HCT116 (cell line): ENCODE measurements around the gene ADARB1. TPM values are rescaled to one million over a fixed set of nuclear protein-coding genes. Genes with fewer than 3 reads are reported as not detected.

Experiments used
- ATAC-seq: fragments of 200-7000 bp; cut with Tn5 transposase; 2 replicates; pipeline ENCODE4 v1.9.1; 2020; ENCODE audit warnings: mild to moderate bottlenecking, moderate library complexity
- BruUV-seq: library from RNA; stranded (reverse); fragments of 400-500 nt; replicated peaks from 2 replicates; lab custom pipeline; 2021; lab: Mats Ljungman, UMichigan
- CTCF ChIA-PET: fragments of 300-600 bp; sonication (Branson Sonifier 250); formaldehyde crosslinking; loops from one replicate; lab custom pipeline; 2021; ENCODE audit warnings: antibody characterized with exemption; lab: Charles Lee
- POLR2A ChIA-PET: fragments of 300-600, 350-600 bp; sonication (Branson Sonifier 250); formaldehyde crosslinking; loops from one replicate; lab custom pipeline; 2021; ENCODE audit warnings: antibody characterized with exemption; lab: Charles Lee
- RAD21 ChIA-PET, 2 experiments: fragments of 300-600 bp; sonication (Branson Sonifier 250); formaldehyde crosslinking; loops; one replicate each; lab custom pipeline; 2023; ENCODE audit warnings: low total read pairs in 2 of 2; ENCODE audit not compliant: uncharacterized antibody in 2 of 2, unreplicated experiment in 2 of 2, low non-redundant PET in 1 of 2; lab: Charles Lee
- DNase-seq: peaks from one replicate; pipeline ENCODE4 v3.0.0-alpha.2; 2010; ENCODE audit warnings: low read depth, low spot score
- H2AFZ ChIP-seq: fragments of 200-600 bp; shearing (Covaris generic), sonication (generic); 2 replicates; pipeline ENCODE4 v1.6.1; 2017; ENCODE audit warnings: low read depth, mixed run types, mixed read lengths, antibody characterized with exemption, low read length; ENCODE audit not compliant: poor library complexity, severe bottlenecking
- H3K27ac ChIP-seq: 2 replicates; pipeline ENCODE4 v1.5.1; 2012; ENCODE audit warnings: low read depth, low read length
- H3K27me3 ChIP-seq: fragments of 200-600 bp; sonication (generic); 2 replicates; pipeline ENCODE4 v1.6.1; 2016; ENCODE audit warnings: mixed run types, low read length, mixed read lengths; ENCODE audit not compliant: insufficient read depth
- H3K36me3 ChIP-seq, 2 experiments: fragments of 200-500 bp in 1 of 2; fragments of 200-600 bp in 1 of 2; sonication (Bioruptor generic) in 1 of 2; sonication (generic) in 1 of 2; 2 replicates each; pipeline versions ENCODE4 v1.5.1 to v1.6.1; 2014 to 2016; ENCODE audit warnings: low read length in 2 of 2, inconsistent platforms in 1 of 2, mixed read lengths in 1 of 2, mixed run types in 1 of 2; ENCODE audit not compliant: insufficient read depth in 2 of 2, control insufficient read depth in 1 of 2
- H3K4me1 ChIP-seq, 2 experiments: fragments of 200-600 bp in 1 of 2; sonication (generic) in 1 of 2; 2 replicates each; pipeline versions ENCODE4 v1.5.1 to v1.6.1; 2012 to 2017; ENCODE audit warnings: low read length in 2 of 2, inconsistent platforms in 1 of 2, mild to moderate bottlenecking in 1 of 2, mixed read lengths in 1 of 2, mixed run types in 1 of 2, moderate library complexity in 1 of 2; ENCODE audit not compliant: insufficient read depth in 2 of 2, control insufficient read depth in 1 of 2
- H3K4me2 ChIP-seq: fragments of 200-600 bp; sonication (generic); 2 replicates; pipeline ENCODE4 v1.6.1; 2017; ENCODE audit warnings: mixed run types, low read length, mixed read lengths
- H3K4me3 ChIP-seq, 2 experiments: fragments of 200-600 bp in 1 of 2; sonication (generic) in 1 of 2; replicated peaks in 1 of 2; 2 replicates each; pipeline ENCODE4 v1.5.1; 2011 to 2016; ENCODE audit warnings: low read length in 2 of 2, control low read depth in 1 of 2, low read depth in 1 of 2, mild to moderate bottlenecking in 1 of 2, mixed read lengths in 1 of 2, mixed run types in 1 of 2
- H3K79me2 ChIP-seq: fragments of 200-600 bp; sonication (generic); 2 replicates; pipeline ENCODE4 v1.6.1; 2017; ENCODE audit warnings: mild to moderate bottlenecking, mixed run types, low read length, moderate library complexity, mixed read lengths; ENCODE audit not compliant: insufficient read depth
- H3K9ac ChIP-seq: fragments of 200-600 bp; sonication (generic); 2 replicates; pipeline ENCODE4 v1.6.1; 2016; ENCODE audit warnings: low read length, mixed read lengths
- H3K9me2 ChIP-seq: fragments of 200-600 bp; sonication (generic), shearing (Covaris generic); 2 replicates; pipeline ENCODE4 v1.6.1; 2017; ENCODE audit warnings: mixed run types, mild to moderate bottlenecking, moderate library complexity; ENCODE audit not compliant: insufficient read depth
- H3K9me3 ChIP-seq, 2 experiments: fragments of 200-500 bp in 1 of 2; fragments of 200-600 bp in 1 of 2; sonication (Bioruptor generic) in 1 of 2; sonication (generic) in 1 of 2; 2 replicates each; pipeline ENCODE4 v1.6.1; 2014 to 2017; ENCODE audit warnings: low read length in 2 of 2, mixed read lengths in 2 of 2, inconsistent platforms in 1 of 2, low read depth in 1 of 2, mild to moderate bottlenecking in 1 of 2, mixed run types in 1 of 2, moderate library complexity in 1 of 2; ENCODE audit not compliant: control insufficient read depth in 1 of 2, insufficient read depth in 1 of 2
- H4K20me1 ChIP-seq: fragments of 200-600 bp; sonication (generic), shearing (Covaris generic); 2 replicates; pipeline ENCODE4 v1.6.1; 2017; ENCODE audit warnings: mixed run types, mild to moderate bottlenecking, moderate library complexity; ENCODE audit not compliant: insufficient read depth
- ATF3 ChIP-seq: IDR thresholded peaks from 2 replicates; pipeline ENCODE4 v1.6.1; 2012
- ELF1 ChIP-seq: IDR thresholded peaks from 2 replicates; pipeline ENCODE4 v1.6.1; 2012; ENCODE audit warnings: low read depth, borderline replicate concordance
- JUND ChIP-seq: IDR thresholded peaks from 2 replicates; pipeline ENCODE4 v1.6.1; 2012
- POLR2A ChIP-seq: IDR thresholded peaks from 2 replicates; pipeline ENCODE4 v1.7.0; 2011; ENCODE audit warnings: borderline replicate concordance; ENCODE audit not compliant: insufficient read depth, insufficient read length; ENCODE audit errors: extremely low read depth
- RAD21 ChIP-seq: IDR thresholded peaks from 2 replicates; pipeline ENCODE4 v1.6.1; 2012; ENCODE audit warnings: low read depth, mild to moderate bottlenecking
- REST ChIP-seq: IDR thresholded peaks from 2 replicates; pipeline ENCODE4 v1.6.1; 2012; ENCODE audit warnings: low read depth
- SP1 ChIP-seq: IDR thresholded peaks from 2 replicates; pipeline ENCODE4 v1.6.1; 2012; ENCODE audit warnings: low read depth
- YY1 ChIP-seq: IDR thresholded peaks from 2 replicates; pipeline ENCODE4 v1.6.1; 2011; ENCODE audit warnings: low read length, low read depth, moderate library complexity, mild to moderate bottlenecking; ENCODE audit not compliant: insufficient replicate concordance; ENCODE audit errors: extremely low read depth
- ZBTB33 ChIP-seq: IDR thresholded peaks from 2 replicates; pipeline ENCODE4 v1.6.1; 2011; ENCODE audit warnings: mild to moderate bottlenecking, low read length, moderate library complexity; ENCODE audit not compliant: insufficient replicate concordance; ENCODE audit errors: extremely low read depth
- ZNF274 ChIP-seq: fragments of 200-500 bp; sonication (Bioruptor generic); IDR thresholded peaks from 2 replicates; pipeline ENCODE4 v1.6.1; 2014; ENCODE audit warnings: mild to moderate bottlenecking, low read depth, low read length, inconsistent platforms
- intact Hi-C: fragments of 100-400 bp; cut with micrococcal nuclease; formaldehyde crosslinking; loops from 2 replicates; pipeline ENCODE4 v1.10.0; 2022
- total RNA-seq: library from RNA; stranded (reverse); gene quantifications from one replicate; pipeline ENCODE4 v1.2.1, GENCODE V29; 2021; ENCODE audit not compliant: unreplicated experiment

The ADARB1 gene
- total RNA-seq, 1 experiment from 2014 or later, result 13.5 TPM

- Histone ChIP-seq H3K79me2 (no peaks in the 10 kb centered on the region), H3K9me2 (no peaks in the 10 kb centered on the region), H3K9ac (no peak overlapping the region), H3K27me3 (no peaks in the 10 kb centered on the region), H3K4me3 (no peak overlapping the region), H3K36me3 (no peaks in the 10 kb centered on the region), H3K9me3 (no peaks in the 10 kb centered on the region), H3K4me2 (no peak overlapping the region), H3K4me1 (peaks cover 4 to 16% of the 10 kb centered on the region in 2 experiments; a peak in 2 of 4 replicates), H4K20me1 (no peaks in the 10 kb centered on the region), H3K27ac (no peak overlapping the region; the same call in 1 of the 2 replicates), H2AFZ (no peak overlapping the region)
- intact Hi-C loops, result no loop called here
- ChIA-PET RAD21 (no interaction called here), POLR2A (no interaction called here), CTCF (no interaction called here)
- no TSS peak for BruUV-seq
- TF ChIP-seq YY1, result no peak
- no peak for TF ChIP-seq ATF3
- no peak for TF ChIP-seq ELF1
- TF ChIP-seq REST, result no peak
- no peak for TF ChIP-seq JUND
- TF ChIP-seq SP1, result no peak
- TF ChIP-seq POLR2A, result no peak
- no peak for TF ChIP-seq RAD21
- TF ChIP-seq ZBTB33, result no peak
- TF ChIP-seq ZNF274, result no peak
- DNase-seq, result no peak
- ATAC-seq, result no peak
These were observed 182.7 kb downstream of the ADARB1 start for GRCh38 chr21:45256912-45257672.
